ENCODE data around the gene SLC6A6.

The SLC6A6 gene

GRCh38 chr3:14414846-14415464 lies 12.5 kb downstream of the SLC6A6 start:
- Histone ChIP-seq H3K27me3 (ENCODE audit: control insufficient read depth, insufficient read depth, low read length) (no peaks in the 10 kb centered on the region), H3K9ac (ENCODE audit: low read depth, low read length) (no peak overlapping the region), H3K36me3 (ENCODE audit: control insufficient read depth, insufficient read depth, low read length) (peaks cover 27% of the 10 kb centered on the region), H3K9me3 (ENCODE audit: control insufficient read depth, insufficient read depth, low read length) (no peaks in the 10 kb centered on the region), H3K4me3 (ENCODE audit: low read depth, low read length) (no peak overlapping the region), H3K4me1 (ENCODE audit: control insufficient read depth, insufficient read depth, low read length) (peaks cover 11% of the 10 kb centered on the region)

GRCh38 chr3:14415501-14415900 lies 13.1 kb downstream of the SLC6A6 start:
- Histone ChIP-seq H3K4me1 (ENCODE audit: control insufficient read depth, insufficient read depth, low read length) (peaks cover 11% of the 10 kb centered on the region), H3K4me3 (ENCODE audit: low read depth, low read length) (no peak overlapping the region), H3K27me3 (ENCODE audit: control insufficient read depth, insufficient read depth, low read length) (no peaks in the 10 kb centered on the region), H3K36me3 (ENCODE audit: control insufficient read depth, insufficient read depth, low read length) (peaks cover 22% of the 10 kb centered on the region), H3K9ac (ENCODE audit: low read depth, low read length) (no peak overlapping the region), H3K9me3 (ENCODE audit: control insufficient read depth, insufficient read depth, low read length) (no peaks in the 10 kb centered on the region)

- Histone ChIP-seq H3K9me3 (ENCODE audit: control insufficient read depth, insufficient read depth, low read length) (no peaks in the 10 kb centered on the region), H3K4me1 (ENCODE audit: control insufficient read depth, insufficient read depth, low read length) (peaks cover 19% of the 10 kb centered on the region), H3K36me3 (ENCODE audit: control insufficient read depth, insufficient read depth, low read length) (peaks cover 17% of the 10 kb centered on the region), H3K9ac (ENCODE audit: low read depth, low read length) (no peak overlapping the region), H3K27me3 (ENCODE audit: control insufficient read depth, insufficient read depth, low read length) (no peaks in the 10 kb centered on the region), H3K4me3 (ENCODE audit: low read depth, low read length) (no peak overlapping the region)
Measured at GRCh38 chr3:14416453-14416852, 14.0 kb downstream of the SLC6A6 start.

GRCh38 chr3:14418296-14419250 lies 16.2 kb downstream of the SLC6A6 start:
- Histone ChIP-seq H3K4me3 (ENCODE audit: low read depth, low read length) (no peak overlapping the region), H3K4me1 (ENCODE audit: control insufficient read depth, insufficient read depth, low read length) (peaks cover 36% of the 10 kb centered on the region), H3K9me3 (ENCODE audit: control insufficient read depth, insufficient read depth, low read length) (no peaks in the 10 kb centered on the region), H3K36me3 (ENCODE audit: control insufficient read depth, insufficient read depth, low read length) (peaks cover 17% of the 10 kb centered on the region), H3K27me3 (ENCODE audit: control insufficient read depth, insufficient read depth, low read length) (no peaks in the 10 kb centered on the region), H3K9ac (ENCODE audit: low read depth, low read length) (no peak overlapping the region)

GRCh38 chr3:14422016-14422963 lies 19.9 kb downstream of the SLC6A6 start:
- Histone ChIP-seq H3K36me3 (ENCODE audit: control insufficient read depth, insufficient read depth, low read length) (peaks cover 11% of the 10 kb centered on the region), H3K9ac (ENCODE audit: low read depth, low read length) (peak overlapping the region; percentile 57), H3K27me3 (ENCODE audit: control insufficient read depth, insufficient read depth, low read length) (no peaks in the 10 kb centered on the region), H3K9me3 (ENCODE audit: control insufficient read depth, insufficient read depth, low read length) (no peaks in the 10 kb centered on the region), H3K4me1 (ENCODE audit: control insufficient read depth, insufficient read depth, low read length) (peaks cover 48% of the 10 kb centered on the region), H3K4me3 (ENCODE audit: low read depth, low read length) (no peak overlapping the region)

- no peaks in the 10 kb centered on the region for H3K9me3 ChIP-seq (ENCODE audit: control insufficient read depth, insufficient read depth, low read length)
- no peaks in the 10 kb centered on the region for H3K27me3 ChIP-seq (ENCODE audit: control insufficient read depth, insufficient read depth, low read length)
- no peak overlapping the region for H3K9ac ChIP-seq (ENCODE audit: low read depth, low read length)
- no peak overlapping the region for H3K4me3 ChIP-seq (ENCODE audit: low read depth, low read length)
- peaks cover 46% of the 10 kb centered on the region for H3K4me1 ChIP-seq (ENCODE audit: control insufficient read depth, insufficient read depth, low read length)
- H3K36me3 ChIP-seq (ENCODE audit: control insufficient read depth, insufficient read depth, low read length), result peaks cover 5% of the 10 kb centered on the region
Measured at GRCh38 chr3:14423197-14423743, 20.9 kb downstream of the SLC6A6 start.

GRCh38 chr3:14423963-14424362 lies 21.6 kb downstream of the SLC6A6 start:
- Histone ChIP-seq H3K4me3 (ENCODE audit: low read depth, low read length) (no peak overlapping the region), H3K9ac (ENCODE audit: low read depth, low read length) (no peak overlapping the region), H3K27me3 (ENCODE audit: control insufficient read depth, insufficient read depth, low read length) (no peaks in the 10 kb centered on the region), H3K36me3 (ENCODE audit: control insufficient read depth, insufficient read depth, low read length) (no peaks in the 10 kb centered on the region), H3K9me3 (ENCODE audit: control insufficient read depth, insufficient read depth, low read length) (no peaks in the 10 kb centered on the region), H3K4me1 (ENCODE audit: control insufficient read depth, insufficient read depth, low read length) (peaks cover 45% of the 10 kb centered on the region)

- no peaks in the 10 kb centered on the region for H3K9me3 ChIP-seq (ENCODE audit: control insufficient read depth, insufficient read depth, low read length)
- peaks cover 45% of the 10 kb centered on the region for H3K4me1 ChIP-seq (ENCODE audit: control insufficient read depth, insufficient read depth, low read length)
- no peaks in the 10 kb centered on the region for H3K27me3 ChIP-seq (ENCODE audit: control insufficient read depth, insufficient read depth, low read length)
- no peak overlapping the region for H3K9ac ChIP-seq (ENCODE audit: low read depth, low read length)
- no peaks in the 10 kb centered on the region for H3K36me3 ChIP-seq (ENCODE audit: control insufficient read depth, insufficient read depth, low read length)
- H3K4me3 ChIP-seq (ENCODE audit: low read depth, low read length), result no peak overlapping the region
Measured at GRCh38 chr3:14424711-14425580, 22.5 kb downstream of the SLC6A6 start.

GRCh38 chr3:14425581-14426304 lies 23.3 kb downstream of the SLC6A6 start:
- Histone ChIP-seq H3K36me3 (ENCODE audit: control insufficient read depth, insufficient read depth, low read length) (no peaks in the 10 kb centered on the region), H3K9ac (ENCODE audit: low read depth, low read length) (no peak overlapping the region), H3K4me1 (ENCODE audit: control insufficient read depth, insufficient read depth, low read length) (peaks cover 44% of the 10 kb centered on the region)

GRCh38 chr3:14426305-14426620 lies 23.9 kb downstream of the SLC6A6 start:
- H3K4me1 ChIP-seq (ENCODE audit: control insufficient read depth, insufficient read depth, low read length), result peaks cover 42% of the 10 kb centered on the region
- no peaks in the 10 kb centered on the region for H3K36me3 ChIP-seq (ENCODE audit: control insufficient read depth, insufficient read depth, low read length)
- no peak overlapping the region for H3K4me3 ChIP-seq (ENCODE audit: low read depth, low read length)

More at GRCh38 chr3:14425581-14426304, 23.3 kb downstream of the SLC6A6 start:
- H3K4me3 ChIP-seq (ENCODE audit: low read depth, low read length), result no peak overlapping the region
- no peaks in the 10 kb centered on the region for H3K9me3 ChIP-seq (ENCODE audit: control insufficient read depth, insufficient read depth, low read length)
- H3K27me3 ChIP-seq (ENCODE audit: control insufficient read depth, insufficient read depth, low read length), result no peaks in the 10 kb centered on the region

More at GRCh38 chr3:14426305-14426620, 23.9 kb downstream of the SLC6A6 start:
- H3K9me3 ChIP-seq (ENCODE audit: control insufficient read depth, insufficient read depth, low read length), result no peaks in the 10 kb centered on the region
- no peak overlapping the region for H3K9ac ChIP-seq (ENCODE audit: low read depth, low read length)
- H3K27me3 ChIP-seq (ENCODE audit: control insufficient read depth, insufficient read depth, low read length), result no peaks in the 10 kb centered on the region

Data from iPS-15b (cell line).